Cerebellar cortex (tissue), 1 donor: ENCODE measurements around the gene HAUS8.
A peak's percentile ranks its signal among the peaks of the same experiment; 100 is the strongest.
"Not testable (repeated sequence)": the region's sequence is repeated elsewhere in the genome, so short reads cannot be mapped to it uniquely, and the experiment has no call there.

Experiments
- DNase-seq: peaks from one replicate; pipeline ENCODE4 v3.0.0-alpha.2; 2015; ENCODE audit warnings: low spot score

HAUS8 gene, protein sequence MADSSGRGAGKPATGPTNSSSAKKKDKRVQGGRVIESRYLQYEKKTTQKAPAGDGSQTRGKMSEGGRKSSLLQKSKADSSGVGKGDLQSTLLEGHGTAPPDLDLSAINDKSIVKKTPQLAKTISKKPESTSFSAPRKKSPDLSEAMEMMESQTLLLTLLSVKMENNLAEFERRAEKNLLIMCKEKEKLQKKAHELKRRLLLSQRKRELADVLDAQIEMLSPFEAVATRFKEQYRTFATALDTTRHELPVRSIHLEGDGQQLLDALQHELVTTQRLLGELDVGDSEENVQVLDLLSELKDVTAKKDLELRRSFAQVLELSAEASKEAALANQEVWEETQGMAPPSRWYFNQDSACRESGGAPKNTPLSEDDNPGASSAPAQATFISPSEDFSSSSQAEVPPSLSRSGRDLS

DNA sequence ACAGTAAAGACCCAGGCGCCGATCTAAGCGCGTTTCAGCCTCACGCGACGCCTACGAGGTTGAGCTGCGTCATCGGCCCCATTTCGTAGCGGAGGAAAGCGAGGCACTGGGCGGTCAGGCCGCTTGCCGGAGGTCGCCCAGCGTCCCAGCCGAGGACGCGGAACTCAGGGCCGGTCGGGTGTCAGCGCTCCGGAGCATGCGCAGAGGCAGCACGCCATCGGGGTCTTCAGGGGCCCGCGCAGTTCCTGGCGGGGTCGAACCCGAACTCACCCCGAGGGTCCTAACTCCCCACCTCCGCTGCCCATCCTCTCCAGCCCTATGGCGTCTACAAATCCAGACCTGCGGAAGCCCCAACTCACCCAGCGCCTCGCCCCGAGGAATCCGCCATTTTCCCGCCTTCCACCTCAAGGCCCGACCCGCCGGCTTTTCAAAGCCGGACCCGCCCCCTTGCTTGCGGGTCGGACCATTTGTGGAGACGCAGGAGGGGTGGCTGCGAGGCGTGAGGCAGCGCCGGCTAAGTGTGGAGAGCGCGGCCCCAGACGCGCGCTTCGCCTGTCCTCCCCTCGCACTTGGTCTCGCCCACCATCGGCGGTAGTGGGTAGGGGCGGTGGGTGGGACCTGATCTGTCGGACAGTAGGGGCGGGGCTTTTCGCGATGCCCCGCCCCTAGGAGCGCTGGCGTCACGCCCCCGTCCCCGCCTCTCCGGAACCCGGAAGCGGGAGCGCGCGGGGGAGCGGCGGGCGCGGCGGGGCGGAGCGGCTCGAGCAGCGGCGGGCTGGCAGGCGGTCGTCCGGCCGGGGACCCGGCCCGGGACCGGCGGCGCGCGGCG is at the start of gene HAUS8, which contains the start of gene MYO9B:
HAUS8 (minus strand) TSS at position 418 of the 829 bp plus-strand sequence; CDS start at position 388, 30 bp downstream.
MYO9B (plus strand) TSS at position 743 of the 829 bp plus-strand sequence. CDS start 25,941 bp downstream, outside the sequence.
- DNase-seq: peak; percentile 99

DNA sequence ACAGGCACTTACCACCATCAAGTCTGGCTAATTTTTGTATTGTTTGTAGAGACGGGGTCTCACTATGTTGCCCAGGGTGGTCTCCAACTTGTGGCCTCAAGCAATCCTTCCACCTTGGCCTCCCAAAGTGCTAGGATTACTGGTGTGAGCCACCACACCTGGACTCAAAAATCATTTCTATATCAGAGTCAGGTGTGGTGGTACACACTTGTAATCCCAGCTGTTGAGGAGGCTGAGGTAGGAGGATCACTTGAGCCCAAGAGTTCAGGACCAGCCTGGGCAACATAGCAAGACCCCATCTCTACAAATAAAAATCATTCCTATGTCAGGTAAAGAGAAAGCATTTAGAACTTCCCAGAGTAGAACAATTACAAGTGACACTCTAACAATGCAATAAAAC is 48.8 kb upstream of the HAUS8 start:
- DNase-seq: no peak

DNA sequence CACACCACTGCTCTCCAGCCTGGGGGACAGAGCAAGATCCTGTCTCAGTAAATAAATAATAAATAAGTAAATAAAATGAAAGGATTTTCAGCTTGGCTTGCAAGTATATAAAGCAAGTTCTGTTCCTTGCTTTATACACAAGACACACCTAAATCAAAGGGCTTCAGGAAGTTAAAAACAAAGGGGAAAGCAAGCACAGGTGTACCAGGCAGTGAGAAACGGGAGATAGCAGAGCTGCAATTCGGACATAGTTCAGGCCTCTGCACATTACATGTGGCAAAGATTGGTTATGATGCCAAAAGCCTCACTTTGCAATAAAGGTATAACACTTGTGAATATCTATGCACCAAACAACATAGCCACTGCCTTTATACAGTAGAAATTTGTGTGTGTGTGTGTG is 47.8 kb upstream of the HAUS8 start:
- no peak for DNase-seq

DNA sequence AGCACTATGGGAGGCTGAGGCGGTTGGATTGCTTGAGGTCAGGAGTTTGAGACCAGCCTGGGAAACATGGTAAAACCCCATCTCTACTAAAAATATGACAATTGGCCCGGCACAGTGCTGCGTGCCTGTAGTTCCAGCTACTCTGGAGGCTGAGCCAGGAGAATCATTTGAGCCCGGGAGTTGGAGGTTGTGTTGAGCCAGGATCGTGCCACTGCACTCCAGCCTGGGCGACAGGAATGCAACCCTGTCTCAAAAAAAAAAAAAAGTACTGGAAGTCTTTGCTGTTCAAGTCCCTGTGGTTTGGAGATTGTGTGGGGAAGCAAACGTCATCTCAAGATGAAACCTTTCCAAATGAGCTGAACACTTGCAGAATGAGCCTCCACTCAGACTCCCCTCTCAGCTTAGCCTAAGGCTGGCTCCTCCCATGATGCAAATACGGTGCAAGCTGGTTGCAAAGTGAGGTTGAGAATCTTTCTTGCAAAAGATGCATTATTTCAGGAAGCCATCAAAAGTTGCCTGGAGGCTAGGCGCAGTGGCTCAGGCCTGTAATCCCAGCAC is 46.6 kb upstream of the HAUS8 start:
- DNase-seq: no peak

DNA sequence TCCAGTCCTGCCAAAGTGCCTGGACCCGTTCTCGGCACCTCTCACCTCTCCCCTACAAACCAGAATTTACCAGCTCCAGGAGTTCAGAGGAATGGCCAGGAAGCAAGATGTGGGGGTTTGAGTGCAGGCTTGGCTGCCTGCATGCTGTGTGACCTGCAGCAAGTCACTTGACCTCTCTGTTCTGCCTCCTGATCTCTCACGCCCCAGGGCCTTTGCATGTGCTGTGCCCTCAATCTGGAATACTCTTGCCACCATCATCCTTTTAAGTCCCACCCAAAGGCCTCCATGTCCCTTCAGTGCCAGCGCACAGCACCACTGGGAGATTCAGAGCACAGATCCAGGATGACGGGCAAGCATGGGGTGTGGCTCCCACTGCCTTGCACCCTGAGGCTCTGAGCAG is 43.7 kb upstream of the HAUS8 start:
- DNase-seq: no peak

DNA sequence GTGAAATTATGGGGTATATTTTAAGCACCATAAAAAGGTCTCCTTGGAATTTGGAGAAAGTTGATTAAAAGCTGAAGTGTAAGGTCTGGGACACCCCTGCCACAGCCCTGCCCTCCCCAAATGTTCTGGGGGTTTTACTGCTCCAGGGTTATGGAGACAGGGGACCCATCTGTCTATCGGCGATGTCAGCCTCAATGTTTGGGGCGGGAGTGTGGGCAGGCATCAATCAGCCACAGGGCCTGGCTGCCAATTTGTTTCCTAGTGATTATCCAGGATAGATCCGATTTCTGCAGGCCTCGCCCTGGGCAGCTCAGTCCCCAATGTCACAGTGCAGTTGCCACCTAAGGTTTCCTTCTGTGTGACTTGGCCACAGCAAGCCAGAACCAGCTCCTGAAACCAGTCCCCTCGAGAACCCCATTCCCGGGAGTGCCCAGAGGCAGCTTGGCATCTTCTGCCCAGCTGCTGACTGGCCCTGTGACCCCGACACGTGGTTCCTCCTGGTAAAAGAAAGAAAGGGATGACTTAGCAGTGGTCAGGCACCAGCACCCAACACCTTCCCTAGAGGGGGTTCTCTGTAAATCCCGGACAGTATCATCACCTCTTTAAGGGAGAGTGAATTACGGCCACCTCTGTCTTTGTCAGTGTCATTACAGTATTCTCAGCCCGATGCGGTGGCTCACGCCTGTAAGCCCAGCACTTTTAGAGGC is 41.9 kb upstream of the HAUS8 start:
- DNase-seq: no peak

DNA sequence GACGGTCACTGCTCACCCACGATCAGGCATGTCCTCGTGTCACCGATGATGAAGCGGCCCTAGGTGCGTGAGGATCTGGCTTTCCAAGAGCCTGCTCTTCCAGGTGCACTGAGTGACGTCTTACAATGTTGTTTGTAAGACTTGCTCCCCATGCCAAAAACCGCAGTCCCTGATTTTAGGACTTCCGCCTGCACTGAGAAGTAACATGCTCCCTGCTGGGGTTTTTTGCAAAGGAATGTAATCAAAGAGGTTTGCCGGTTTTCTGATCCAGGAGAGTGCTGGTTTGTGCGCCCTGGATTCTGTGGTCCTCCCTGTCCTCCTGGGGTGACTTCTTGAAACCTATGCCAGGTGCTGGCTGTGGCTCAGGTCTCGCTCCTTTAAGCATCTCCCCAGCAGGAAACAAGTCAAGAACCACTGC is 39.2 kb upstream of the HAUS8 start:
- DNase-seq: peak; percentile 37

DNA sequence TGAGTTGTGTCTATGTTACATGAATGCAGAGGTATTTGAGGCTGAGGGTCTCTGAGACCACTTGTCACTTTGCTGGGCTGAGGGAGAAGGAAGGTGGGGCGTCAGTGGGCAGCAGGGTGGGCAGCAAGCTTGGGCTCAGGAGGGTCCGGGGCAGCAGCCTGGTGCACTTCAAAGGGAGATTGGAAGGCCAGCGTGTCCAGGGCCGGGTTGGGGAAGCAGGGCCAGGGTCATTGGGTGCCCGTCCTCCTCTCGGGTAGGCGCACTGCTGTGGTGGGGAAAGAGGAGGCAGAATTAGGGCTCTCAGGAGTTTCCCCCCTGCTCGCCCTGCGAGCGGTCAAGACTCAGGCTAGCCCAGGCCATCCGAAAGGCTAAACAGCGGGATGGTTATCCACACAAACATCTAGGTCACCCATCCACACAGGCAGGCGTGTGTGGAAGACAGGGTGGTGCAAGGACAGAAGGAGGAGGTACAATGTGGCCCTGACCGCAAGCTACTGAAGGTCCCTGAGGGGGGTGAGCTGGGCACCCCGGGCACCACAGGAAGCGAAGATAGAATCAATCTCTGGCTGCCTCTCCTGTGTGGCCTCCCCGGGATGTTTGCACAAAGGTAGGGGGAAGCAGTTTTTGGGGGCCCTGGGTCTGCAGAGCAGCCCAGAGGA is 38.0 kb upstream of the HAUS8 start:
- DNase-seq: no peak

DNA sequence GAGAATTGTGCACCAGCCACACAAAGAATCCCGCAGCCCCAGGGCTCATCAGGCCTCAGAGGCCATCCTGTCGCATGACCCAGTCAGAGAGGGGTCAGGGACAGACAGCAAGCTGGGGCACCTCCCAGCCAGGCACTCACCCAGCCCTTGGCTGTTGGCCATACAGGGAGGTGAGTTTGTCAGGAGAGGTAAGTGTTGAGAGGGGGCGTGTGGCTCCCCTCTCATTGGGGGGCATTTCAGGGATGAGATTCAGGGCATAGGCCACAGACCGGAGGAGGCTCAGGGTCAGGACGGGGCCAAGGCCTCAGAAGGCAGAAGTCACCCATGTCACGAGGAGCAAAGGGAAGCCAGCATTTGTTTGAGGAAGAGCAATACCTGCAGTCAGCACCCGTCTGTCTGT is 37.4 kb upstream of the HAUS8 start:
- no peak for DNase-seq

DNA sequence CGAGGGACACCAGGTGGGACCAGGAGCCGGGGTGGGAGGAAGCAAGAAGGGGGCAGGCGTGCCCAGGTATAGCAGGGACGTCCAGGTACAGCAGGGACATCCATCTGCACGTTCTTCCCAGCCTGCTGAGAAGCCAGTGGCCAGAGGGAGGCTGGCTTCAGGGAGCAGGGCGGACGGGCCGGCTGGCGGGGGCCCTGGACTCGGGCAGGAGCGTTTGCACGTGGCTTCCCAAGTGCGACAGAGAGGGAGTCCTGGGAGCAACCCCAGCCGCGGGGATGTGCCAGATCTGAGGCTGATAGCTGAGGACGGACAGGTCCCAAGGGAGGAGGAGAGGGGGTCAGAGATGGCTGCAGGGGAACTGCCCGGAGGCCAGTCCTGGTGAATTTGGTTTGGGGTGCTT is 37.0 kb upstream of the HAUS8 start:
- DNase-seq: no peak

DNA sequence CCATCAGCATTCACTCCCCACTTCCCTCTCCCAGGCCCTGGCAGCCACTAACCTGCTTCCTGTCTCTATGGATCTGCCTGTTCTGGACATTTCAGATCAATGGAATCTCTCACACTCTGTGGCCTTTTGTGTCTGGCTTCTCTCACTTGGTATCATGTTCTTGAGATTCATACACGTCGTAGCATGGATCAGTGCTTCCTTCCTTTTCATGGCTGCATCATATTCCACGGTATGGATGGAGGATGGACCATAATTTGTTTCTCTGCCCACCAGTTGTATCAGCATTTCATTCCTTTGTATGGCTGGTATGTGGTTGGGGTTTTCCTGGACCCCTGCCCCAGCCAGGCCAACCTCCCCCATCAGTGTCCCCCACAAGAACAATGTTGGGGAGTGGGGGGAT is 36.5 kb upstream of the HAUS8 start:
- no peak for DNase-seq

DNA sequence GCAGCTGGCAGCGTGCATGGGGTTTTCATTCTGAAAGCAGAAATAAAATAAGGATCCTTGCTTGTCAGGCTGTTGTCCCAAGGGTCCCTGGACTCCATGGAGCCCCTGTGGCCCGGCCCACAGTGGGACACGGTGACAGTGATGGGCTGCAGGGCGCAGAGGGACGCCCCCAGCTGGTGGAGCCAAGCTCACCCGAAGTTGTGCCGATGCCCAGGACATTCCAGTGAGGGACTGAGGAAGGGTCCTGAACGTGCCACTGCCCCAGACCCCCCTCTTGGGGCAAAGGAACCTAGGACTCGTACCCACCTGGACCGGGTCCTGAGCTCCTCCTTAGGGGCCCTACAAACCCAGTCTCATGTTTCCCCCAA is 35.3 kb upstream of the HAUS8 start:
- no peak for DNase-seq

DNA sequence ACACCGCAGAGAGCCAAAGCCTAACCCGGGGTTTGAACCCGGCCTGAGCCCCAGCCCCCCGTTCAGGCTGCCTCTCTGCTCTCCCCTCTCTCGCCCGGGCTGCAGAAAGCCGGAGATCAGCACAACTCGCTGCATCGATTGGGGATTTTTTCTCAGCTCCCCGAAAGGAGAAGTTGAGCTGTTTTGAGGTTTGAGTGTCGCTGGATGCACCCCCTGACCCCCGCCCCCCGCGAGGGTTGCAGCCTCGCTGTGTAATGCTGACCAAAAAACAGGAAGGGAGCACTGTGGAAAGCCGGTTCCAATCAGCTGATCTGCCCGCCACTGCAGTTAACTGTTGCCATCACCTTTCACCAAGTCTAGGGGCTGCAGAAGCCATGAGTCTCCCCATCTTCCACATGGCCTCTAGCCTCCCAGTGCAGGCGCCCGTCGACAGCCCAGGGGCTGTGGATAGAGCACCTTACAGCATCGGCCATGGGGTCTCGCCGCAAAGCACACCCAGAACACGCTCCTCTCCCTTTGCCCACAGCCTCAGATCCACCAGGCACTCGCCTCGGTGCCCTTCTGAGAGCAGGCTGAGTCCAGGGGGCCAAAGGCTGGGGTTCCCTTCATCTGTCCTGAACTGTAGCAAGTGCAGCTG is 34.8 kb upstream of the HAUS8 start:
- DNase-seq: no peak

DNA sequence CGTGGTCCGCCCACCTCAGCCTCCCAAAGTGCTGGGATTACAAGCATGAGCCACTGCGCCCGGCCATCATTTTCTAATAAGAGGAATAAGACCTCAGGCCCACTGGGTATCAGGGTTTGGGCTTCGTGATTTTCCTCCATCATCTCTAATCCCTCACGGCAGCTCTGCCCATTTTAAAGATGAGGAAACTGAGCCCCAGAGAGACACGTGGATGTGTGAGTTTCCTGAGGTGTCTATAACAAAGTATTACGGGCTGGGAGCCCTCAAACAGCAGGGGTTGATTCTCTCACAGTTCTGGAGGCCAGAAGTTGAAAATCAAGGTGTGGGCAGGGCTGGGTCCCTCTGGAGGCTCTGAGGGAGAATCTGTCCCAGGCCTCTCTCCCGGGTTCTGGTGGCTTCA is 34.0 kb upstream of the HAUS8 start:
- DNase-seq: no peak

DNA sequence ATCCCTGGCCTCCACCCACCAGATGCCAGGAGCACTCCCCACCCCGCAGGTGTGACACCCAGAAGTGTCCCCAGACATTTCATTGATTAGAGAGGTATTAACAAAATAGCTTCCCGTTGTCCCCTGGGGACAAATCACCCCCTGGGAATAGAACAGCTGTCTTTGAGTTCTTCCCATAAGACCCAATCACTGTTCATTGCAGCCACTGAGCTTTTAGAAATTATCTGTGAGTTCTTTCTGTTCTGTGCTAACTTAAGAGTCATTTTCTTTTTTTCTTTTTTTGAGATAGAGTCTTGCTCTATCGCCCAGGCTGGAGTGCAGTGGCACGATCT is 33.2 kb upstream of the HAUS8 start:
- no peak for DNase-seq

DNA sequence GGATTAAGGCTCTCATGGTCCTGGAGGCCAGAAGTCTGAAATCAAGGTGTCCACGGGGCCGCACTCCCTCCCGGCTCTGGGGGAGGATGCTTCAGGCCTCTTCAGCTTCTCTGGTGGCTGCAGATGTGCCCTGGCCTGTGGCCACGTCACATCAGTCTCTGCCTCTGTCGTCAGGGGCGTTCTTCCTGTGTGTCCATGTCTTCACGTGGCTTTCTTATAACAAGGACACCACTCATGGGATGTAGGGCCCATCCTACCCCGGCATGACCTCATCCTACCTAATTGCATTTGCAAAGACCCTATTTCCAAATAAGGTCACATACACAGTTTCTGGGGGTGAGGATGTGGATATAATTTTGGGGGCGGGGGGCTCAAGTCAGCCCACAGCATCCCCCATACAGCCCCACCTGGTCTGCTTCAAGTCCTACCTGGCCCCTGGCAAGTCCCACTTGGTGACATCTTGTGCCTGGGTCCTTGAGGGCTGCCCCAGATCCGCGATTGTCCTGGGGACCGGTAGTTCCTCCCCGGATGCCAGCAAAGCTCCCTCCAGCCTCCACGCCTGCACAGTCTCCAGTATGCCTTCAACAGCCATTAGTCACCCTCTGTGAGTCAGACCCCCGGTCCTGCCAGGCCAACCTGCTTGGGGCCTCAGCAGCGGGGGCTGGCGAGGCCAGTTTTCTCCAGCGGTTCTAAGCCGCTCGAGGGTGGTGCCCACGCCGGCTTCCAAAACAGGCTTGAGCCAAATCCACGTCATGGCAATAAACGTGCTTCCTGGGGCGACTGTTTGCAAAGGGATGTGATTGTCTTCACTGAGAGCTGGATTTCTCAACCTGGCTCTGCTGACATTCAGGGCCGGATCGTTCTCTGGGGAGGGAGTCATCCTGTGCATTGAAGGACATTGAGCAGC is 32.5 kb upstream of the HAUS8 start:
- DNase-seq: no peak

DNA sequence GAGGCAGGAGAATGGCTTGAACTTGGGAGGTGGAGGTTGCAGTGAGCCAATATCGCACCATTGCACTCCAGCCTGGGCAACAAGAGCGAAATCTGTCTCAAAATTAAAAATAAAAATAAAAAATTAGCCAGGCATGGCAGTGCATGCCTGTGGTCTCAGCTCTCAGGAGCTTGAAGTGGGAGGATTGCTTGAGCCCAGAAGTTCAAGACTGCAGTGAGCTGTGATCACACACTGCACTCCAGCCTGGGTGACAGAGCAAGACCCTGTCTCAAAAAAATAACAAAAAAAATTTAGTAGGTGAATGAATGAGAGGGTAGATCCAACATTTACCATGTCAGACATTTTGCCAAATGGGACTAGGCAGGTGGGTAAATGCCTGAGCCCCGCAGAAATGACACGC is 31.7 kb upstream of the HAUS8 start:
- DNase-seq: not testable (repeated sequence)

DNA sequence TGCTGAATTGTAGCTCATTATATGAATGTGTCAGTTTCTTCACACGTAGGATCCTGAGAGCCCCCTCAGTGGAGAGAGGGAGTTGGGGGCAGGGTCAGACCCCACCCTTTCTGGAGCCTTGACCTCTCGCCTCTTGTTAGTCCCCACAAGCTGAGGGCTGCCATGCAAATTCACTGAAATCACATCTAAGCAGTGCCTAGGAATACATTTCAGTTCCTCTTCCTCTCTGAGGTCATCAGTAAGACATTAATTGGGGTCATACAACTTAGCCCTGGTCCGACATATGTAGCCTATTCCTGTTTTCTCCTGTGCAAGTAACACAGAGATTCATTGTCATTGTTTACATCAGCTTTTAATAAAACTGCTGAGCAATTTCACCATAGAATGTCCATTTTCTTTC is 30.3 kb upstream of the HAUS8 start:
- DNase-seq: no peak

DNA sequence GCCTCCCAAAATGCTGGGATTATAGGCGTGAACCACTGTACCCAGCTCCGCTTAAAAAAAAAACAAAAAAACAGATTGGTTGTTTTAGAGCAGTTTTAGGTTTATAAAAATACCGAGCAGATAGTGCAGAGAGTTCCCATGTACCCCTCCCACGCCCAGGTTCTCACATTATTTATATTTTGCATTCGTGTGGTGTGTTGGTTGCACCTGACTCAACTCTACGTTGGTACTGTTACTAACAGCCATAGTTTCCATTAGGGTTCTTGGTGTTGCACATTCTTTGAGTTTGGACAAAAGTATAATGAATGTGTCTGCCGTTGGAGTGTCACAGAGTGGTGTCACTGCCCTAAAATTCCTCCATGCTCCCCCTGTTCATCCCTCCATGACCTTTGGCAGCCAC is 29.4 kb upstream of the HAUS8 start:
- DNase-seq: no peak

DNA sequence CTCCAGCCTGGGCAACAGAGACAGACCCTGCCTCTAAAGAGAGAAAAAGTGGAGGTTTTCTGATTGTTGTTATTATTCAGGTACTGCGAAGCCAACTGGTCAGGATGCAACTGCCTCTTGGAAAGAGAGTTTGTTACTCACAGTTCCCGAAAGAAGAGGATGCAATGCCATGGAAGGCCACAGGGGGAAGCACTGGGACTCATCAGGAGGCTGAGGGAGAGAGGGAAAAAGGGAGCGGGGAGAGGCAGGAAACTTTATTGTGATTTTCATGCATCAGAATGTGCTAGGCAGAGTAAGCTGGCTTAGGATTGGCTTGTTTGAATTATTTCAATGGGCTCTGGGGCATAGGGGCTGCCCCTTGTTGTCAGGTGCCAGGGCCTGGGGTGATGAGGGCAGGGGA is 27.9 kb upstream of the HAUS8 start:
- no peak for DNase-seq
